ENCODE results near the gene LGR4.

LGR4 gene

DNA sequence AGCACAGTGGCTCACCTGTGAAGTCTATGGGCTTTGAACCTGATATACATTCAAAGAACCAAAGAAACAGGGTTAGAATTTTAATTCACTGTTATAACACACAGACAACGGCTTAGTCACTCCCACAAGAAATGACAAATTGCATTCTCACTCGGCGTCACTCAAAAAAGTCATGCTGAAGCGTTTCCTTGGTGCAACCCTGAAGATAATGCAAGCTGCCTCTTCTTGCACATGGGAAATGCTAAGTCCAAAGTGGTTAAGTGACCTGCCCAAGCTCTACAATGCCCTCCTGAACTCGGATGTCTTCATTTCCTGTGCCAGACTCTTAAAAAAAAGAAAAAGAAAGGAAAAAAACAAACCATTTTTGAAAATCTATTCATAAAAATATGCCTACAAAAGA is 10.0 kb downstream of the LGR4 start:
- TF ChIP-seq, protein P1, sequence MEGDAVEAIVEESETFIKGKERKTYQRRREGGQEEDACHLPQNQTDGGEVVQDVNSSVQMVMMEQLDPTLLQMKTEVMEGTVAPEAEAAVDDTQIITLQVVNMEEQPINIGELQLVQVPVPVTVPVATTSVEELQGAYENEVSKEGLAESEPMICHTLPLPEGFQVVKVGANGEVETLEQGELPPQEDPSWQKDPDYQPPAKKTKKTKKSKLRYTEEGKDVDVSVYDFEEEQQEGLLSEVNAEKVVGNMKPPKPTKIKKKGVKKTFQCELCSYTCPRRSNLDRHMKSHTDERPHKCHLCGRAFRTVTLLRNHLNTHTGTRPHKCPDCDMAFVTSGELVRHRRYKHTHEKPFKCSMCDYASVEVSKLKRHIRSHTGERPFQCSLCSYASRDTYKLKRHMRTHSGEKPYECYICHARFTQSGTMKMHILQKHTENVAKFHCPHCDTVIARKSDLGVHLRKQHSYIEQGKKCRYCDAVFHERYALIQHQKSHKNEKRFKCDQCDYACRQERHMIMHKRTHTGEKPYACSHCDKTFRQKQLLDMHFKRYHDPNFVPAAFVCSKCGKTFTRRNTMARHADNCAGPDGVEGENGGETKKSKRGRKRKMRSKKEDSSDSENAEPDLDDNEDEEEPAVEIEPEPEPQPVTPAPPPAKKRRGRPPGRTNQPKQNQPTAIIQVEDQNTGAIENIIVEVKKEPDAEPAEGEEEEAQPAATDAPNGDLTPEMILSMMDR (IDR thresholded peaks at IDR 0.05) = no peak

DNA sequence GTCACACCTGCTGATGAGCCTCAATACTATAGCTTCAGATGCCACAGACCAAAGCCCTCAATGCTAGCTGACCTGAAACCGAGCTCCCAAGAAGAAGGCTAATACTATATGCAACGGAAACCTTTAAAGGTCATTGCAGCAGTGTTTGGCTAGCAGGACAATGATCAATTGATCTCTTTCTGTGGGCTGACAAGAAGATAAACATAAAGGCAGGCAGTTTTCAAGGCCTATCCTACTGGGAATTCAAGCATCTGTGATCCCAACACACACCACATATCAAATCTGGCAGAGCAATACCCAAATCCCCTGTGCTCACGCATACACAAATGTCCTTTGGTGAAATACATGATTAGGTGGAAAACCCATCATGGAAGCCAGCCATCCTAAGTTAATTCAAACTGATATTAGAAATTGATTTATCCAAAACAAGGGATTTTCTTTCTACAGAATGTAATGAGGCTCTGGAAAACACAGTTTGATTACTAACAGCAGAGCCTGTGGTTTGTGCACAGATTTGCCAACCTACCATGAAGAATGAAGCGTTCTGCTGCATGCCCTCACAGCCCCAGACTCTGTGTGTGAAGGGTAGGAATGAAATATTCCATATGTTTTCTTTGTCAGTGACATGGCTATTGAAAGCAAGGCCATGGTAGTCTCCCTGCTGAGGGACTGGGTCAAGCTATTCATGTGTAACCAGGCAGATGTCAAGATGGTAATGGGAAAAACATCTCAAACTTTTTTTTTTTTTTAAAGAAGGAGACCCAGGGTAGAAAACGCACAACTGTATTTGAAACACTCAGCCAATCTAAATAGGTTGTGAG is 12.2 kb downstream of the LGR4 start:
- TF ChIP-seq, protein P1 (IDR thresholded peaks at IDR 0.05) = no peak

DNA sequence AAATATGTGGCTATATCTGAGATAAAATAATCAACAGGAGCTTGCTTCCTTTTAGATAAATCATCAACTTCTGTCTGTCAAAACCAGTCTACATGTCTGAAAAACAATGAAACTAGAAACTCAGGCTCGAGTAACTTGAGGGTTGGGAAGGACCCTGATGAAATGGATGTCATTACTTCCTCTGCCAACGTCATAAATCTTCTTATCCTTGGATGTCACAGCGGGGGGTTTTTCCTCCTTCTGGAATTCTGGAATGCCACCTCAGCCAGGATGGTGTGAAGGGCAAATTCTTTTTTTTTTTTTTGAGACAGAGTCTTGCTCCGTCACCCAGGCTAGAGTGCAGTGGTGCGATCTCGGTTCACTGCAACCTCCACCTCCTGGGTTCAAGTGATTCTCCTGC is 13.4 kb downstream of the LGR4 start:
- TF ChIP-seq, protein P1 (IDR thresholded peaks at IDR 0.05) = no peak

DNA sequence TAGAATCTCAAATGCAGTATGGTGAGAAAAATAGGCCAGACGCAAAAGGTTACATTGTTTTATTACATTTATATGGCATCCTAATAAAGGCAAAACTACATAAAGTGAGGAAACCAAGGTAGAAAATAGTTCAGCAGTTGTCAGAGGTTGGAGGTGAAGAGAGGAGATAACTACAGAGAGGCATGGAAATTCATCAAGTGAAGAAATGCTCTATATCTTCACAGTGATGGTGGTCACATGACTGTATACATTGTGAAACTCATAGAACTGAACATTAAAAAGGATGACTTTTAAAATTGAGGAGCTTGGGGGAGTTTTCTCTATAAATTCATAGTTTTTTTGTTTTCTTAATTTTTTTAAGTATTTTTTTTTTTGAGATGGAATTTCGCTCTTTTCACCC is 14.4 kb downstream of the LGR4 start:
- TF ChIP-seq, protein P1 (IDR thresholded peaks at IDR 0.05) = no peak

DNA sequence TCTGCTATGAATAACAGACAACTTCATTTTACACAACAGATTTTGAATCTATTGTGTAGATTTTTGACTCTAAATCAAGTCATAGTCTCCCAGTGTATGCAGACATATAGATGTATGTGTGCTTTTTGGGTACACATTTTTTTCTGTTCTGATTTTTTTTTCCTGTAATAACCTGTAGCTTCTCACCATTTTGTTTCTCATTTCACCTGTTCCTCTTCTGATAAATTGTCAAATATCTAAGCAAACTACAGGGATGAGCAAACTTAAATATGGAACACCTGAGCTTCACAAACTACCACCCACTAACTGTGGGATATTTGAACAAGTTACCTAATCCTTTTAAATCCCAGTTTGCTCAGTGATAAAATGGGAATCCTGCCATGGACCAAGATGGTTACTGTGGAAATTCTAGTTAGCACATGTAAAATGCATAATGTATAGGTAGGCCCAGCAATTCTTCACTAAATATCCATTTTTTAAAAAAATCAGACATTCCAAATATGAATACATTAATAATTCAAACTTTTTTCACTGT is 15.7 kb downstream of the LGR4 start:
- TF ChIP-seq, protein P1 (IDR thresholded peaks at IDR 0.05) = no peak

DNA sequence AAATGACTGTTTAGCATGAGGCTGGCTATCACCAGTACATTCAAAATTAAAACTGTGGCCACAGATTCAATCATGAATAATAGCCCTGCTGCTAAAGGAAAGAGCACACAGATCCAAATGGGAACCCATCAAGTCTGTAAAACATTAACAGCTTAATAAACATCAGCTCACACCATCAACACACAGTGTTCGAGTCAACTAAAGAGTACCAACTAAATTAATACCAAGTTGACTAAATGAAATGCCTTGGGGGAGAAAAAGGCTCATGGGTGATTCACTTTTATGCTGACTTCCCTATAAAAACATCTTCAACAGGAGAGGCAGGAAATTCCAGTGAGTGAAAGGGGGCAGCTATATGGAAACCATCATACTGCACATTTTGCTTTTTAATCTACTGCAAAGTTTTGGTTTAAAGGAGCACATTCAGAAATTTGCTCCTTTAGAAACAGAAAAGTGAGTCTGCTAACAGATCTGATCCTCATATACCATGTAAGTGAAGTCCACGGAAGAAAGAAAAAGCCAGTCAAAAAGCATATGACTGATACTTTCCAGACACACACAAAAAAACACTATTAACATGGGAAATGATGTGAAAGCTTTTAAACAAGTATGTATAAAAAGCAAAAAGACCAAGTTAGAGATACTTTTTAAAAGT is 16.3 kb downstream of the LGR4 start:
- TF ChIP-seq, protein P1 (IDR thresholded peaks at IDR 0.05) = no peak

DNA sequence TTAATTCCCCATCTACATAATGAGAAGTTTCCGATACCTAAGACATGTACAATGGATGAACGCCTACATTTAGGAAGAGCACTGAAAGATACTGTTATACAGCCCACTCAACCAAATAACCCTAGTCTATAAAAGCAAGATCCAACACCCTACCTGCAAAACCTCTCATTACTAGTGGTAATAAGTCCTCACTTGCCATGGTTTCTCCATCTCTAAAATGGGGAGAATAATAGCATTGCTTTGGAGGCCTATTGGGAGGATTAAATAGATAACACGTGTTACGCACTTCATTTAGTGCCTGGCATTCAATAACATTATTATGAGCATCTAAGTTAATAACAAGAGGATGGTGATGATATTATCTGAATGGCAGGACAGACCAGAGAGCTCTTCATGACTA is 16.9 kb downstream of the LGR4 start:
- TF ChIP-seq, protein P1 (IDR thresholded peaks at IDR 0.05) = no peak

Measured in LNCAP (cell line).